NCI-H2196 (cell line): ENCODE results near the gene ADRB2.

Experiments used
- DNase-seq: peaks from one replicate; lab custom pipeline; 2025; ENCODE audit not compliant: unreplicated experiment; lab: John Stamatoyannopoulos, UW

Gene ADRB2

DNA sequence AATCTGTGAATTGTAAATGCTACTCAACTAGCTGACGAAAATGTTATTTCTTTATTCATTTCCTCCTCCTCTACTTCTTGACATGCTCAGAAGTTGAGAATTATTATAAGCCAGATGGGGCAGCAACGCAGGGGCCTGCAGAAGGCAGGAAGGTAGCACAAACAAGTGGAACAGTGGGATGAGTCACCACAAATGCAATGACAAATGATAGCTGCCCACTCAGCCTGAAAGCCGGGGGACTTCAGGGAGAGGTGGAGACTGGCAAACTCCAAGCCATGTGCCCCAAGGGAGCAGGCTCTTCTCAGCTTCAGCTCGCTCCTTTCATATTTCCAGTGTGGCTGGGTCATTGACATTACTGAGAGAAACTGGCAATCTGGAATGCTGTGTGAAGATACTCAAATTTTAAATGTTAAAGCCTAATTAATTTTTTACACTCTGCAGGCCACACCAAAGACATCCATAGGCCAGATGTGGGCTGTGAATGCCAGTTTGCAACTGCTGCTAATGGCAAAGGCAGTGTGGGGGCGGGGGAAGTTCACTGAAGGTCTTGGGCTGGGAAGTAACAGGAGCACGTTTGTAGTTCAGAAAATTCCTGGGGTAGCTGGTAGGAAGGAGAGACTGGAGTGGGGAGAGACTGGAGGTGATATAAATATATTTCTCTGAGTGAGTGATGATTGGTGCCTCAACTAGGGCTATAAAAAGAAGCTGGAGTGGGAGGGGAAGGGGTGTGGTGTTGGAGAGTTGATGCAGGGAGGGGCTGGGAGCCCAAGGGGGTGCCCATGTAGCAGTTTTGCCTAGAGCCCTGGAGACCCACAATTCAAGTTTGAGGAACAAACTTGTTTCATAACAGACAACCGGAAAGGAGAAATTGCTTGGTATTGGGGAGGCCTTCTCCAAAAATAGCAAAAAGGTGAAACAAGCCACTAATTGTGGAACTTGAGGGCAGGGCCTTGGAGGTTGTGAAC, 20.8 kb upstream of the ADRB2 start:
- DNase-seq = no peak

DNA sequence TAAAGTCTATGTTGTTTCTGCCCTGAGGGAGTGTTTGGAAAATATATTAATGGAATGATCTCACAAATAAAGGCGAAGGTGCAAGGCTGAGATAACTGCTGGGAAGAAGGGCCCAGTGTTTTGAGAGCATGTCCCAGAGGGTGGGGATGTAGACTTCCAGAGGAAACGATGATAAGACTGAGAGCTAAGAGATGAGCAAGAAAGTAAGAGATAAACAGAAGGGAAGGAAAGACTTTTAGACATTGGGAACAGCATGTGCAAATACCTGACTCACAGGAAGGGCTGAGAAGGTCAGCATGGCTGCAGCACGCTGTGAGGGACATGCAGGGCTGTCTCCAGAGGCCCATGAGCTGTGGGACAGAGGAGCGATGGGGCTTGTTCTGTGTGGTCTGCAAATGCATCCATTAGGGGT, 19.9 kb upstream of the ADRB2 start:
- no peak for DNase-seq

DNA sequence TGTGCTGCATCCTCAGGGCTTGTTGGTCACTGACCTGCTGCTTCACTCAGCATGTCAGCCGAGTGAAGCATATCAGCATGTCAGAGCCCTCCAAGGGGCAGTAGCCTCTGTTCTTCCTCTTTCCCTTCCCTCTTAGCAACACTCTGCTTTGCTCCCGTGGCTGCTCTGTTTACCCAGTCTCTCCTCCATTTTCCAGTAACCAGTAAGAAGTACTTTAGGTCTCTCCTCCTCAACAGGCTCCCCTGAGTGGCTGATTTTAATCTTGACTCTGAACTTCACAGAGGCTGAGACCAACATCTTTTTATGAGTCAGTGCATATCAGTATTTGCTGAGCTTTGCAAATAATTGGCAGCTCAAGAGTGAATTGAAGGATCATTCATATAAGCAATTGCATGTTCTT, 18.6 kb upstream of the ADRB2 start:
- DNase-seq = no peak

DNA sequence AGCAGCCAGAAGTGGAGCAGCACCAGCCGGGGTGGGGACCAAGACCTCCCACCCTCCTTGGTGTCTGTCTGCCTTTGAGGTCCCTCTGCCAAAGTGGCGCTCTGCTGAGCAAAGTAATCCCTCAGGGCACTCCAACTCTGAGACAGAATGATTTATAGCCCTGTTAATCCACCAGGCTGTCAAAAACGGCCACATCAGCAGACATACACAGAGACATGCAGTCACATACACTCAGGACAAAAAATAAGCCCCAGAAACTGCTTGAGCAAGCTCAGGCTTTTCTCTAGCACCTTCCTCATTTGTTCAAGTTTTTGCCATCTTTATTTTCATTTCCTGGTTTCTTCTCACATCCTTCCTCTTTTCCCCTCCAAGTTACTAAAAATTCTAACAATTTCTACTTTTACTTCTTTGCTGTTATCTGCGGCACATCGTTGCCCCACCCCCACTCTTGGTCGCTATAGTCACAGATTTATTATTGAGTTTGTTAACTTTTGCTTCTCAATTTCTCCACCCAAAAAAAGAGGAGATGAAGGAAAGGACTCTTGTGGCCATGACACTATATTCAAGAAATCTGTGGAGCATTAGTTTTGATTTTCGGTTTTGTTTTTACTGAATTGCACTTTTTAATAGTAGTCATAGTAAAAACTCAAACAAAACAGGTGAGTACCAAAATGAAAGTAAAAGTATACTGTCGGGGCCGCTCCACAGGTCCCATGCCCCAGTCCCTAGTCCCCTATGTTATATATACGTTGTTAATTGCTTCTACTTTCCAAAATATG, 17.4 kb upstream of the ADRB2 start:
- DNase-seq = no peak

DNA sequence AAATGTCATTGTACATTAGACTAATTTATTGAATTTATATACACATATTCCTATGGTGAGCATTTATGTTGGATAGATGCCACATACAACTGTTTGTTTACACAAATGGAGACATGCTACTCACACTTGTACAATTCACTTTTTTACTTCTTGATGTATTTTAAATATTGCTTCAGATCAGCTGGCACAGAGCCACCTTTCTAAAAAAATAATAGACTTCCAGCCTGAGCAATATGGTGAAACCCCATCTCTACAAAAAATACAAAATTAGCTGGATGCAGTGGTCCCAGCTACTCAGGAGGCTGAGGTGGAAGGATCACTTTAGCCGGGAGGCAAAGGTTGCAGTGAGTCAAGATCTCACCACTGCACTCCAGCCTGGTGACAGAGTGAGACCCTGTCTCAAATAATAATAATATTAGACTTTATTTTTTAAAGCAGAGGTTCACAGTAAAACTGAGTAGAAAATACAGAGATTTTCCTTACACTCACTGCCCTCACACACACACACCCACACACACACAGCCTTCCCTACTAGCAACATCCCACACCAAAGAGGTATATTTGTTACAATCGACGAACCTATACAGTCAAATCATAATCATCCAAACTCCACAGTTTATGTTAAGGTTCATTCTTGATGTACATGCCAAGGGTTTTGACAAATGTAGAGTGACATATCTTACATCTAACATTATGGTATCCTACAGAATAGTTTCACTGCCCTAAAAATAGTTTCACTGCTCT, 16.5 kb upstream of the ADRB2 start:
- no peak for DNase-seq

DNA sequence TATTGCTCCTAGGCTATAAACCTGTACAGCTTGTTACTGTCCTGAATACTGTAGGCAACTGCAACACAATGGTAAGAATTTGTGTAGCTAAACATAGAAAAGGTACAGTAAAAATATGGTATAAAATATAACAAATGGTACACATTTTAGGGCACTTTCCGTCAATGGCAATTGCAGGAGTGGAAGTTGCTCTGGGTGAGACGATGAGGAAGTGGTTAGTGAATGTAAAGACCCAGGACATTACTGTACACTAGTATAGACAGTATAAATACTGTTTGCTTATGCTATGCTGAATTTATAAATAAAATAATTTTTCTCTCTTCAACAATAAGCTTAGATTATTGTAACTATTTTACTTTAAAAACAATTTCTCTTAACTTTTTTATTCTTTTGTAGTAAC, 15.6 kb upstream of the ADRB2 start:
- no peak for DNase-seq

DNA sequence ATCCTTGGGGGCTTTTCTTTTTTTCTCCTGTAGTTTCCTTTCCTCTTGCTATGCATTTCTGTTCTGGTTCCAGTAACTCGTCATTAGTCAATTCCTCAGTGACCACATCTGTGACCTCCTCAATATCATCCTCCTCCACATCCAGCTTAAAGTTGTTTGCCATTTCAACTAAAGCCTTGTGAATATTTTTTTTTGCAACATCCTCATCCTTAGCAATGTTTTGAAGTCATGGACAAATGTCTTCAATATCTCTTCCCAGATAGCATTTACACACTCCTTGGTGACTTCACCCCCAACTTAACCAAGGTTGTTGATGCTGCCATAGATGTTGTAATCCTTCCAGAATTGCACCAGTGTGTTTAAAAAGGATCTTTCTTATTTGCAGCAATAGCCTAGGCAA, 14.7 kb upstream of the ADRB2 start:
- no peak for DNase-seq

DNA sequence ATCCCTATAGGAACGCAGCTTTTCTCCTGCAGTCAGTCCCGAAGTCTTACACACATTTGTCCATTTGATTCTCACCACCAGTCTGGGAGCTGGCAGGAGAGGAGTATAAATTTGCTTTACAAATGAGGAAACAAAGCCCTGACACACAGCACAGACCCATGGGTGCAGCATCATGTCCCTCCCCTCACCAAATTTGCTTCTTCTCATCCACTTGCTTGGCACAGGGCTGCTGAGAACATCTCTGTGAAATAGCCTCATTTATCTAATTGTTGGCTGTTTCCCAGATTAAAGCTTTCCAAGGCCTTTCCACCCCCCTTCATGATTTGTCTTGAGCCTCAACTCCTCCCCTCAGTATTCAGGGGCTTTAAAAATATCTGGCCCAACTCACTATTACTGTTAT, 11.3 kb upstream of the ADRB2 start:
- DNase-seq = no peak

DNA sequence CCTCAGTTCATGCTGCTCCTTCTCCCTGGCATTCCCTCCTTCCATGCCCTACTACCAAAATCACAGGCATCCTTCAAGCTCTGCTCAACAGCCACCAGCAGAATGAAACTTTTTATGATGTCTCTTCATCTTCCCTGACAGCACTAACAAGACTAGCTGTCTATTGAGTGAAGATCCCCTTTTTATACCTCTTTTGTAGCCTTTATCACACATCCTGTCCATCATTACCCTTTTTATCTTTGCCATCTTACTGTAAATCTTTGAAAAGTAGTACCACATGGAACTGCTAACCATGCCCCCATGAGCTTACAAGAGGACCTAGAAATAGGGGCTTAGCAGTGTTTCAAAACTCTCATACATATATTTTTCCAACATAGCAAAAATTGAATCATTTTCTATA, 10.8 kb upstream of the ADRB2 start:
- no peak for DNase-seq

DNA sequence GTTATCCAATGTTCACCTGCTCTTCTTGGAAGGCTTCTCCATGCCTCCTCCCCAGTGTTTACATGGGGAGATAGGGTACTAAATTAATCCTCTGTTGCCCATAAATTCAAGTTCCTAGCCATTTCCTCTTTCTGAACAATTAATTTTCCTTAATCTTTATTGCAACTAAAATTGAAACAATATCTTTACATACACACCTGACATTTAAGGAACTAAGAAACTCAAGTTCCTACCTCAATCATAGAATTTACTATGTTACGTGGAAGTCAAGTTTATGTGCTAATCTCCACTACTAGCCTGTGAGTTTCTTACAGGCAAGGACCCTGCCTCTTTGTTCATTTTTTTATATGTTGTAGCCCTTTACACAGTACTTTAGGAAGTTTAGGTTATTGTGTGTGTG, 10.1 kb upstream of the ADRB2 start:
- no peak for DNase-seq

DNA sequence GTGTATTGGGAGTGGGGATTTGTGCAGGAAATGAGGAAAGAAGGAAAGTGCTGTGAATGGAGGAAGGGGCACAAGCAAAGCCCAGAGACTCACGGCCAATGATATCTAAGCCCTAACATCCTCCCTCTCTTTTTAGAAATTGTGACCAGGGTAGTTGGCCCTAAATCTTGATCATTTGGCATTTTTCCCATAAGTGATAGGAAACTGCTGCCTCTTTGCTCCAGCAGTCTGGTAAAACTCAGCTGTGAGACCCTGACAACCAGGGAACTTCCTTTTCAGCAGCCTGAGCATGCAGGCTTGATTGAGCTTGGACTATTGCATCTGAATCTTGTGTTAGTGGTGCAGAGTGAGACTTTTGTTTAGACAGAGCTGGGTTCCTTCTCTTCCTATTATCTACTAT, 9.6 kb upstream of the ADRB2 start:
- DNase-seq = no peak

DNA sequence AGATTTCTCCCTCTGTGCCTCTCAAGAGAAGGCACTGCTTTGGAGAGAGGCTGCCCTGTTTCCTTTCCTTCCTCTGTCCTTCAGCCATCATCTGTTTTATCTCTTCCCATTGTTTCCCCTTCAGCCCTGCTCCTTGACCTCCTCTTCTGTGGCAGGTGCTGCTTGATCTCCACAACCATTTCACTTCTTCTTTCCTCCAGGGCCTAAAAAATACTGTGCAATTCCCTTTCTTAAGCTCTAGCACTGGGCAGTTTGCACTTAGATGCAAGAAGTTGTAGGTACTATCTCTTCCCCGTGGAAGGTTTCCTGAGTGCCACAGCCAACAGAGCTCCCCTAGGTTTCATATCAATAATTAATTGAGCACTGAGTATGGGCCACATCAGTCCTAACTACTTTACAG, 8.8 kb upstream of the ADRB2 start:
- no peak for DNase-seq

DNA sequence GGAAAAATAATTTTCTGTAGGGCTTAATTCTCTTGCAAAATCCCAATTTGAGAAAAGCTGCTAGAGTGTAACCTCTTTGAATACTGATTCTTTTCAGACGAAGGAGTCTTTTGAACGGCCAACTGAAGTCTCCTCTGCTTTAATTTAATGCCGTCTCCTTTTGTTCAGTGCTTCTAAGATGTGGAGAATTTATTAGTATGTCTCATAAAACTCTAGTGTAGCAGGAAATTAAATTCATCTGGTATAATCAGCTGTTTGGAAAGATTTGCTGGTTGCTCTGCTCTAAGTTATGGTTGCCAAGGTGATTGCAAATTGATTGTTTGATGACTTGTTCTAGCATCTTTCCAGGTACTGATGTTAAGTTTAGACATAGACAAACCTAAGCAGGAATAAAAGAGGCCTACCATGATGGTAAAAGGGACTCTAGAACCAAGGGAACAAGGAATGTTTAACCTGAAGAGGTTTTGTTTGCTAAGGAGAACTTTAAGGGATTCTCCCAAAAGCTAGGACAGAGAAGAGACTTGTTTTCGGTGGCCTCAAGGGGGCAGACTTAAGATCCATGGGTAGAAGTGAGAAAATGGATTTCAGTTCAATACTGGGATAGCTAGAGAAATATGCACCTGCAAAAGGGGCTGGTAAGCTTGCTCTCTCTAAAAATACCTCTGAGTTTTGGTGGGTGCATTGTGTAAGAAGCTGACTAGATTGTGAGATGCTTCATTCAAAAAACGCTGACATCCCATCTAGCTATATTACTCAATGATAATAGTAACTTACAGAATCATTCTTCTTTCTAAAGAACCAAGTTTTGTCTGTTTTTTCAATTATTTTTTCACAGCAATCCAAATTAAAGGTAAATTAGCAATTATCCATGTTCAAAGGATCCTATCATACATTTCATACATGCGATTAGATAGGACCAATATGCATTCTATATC, 5.7 kb upstream of the ADRB2 start:
- no peak for DNase-seq

DNA sequence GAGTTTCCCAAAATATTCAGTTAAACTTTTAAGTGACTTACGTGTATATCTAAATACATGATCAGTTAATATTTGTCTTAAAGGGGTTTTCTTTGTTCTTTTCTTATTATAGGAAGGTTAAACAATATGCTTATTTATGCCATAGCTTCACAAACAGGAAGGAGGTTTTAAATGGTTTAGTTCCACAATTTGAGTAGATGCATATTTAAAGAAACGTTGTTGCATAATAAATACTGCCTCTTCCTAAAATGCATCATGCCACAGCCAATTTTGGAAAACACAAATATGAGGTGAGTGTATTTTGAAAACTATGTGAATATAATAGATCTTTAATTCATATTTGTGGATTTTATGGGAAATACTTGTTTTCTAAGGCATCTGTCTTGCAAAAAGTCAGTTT, 2.5 kb upstream of the ADRB2 start:
- no peak for DNase-seq

DNA sequence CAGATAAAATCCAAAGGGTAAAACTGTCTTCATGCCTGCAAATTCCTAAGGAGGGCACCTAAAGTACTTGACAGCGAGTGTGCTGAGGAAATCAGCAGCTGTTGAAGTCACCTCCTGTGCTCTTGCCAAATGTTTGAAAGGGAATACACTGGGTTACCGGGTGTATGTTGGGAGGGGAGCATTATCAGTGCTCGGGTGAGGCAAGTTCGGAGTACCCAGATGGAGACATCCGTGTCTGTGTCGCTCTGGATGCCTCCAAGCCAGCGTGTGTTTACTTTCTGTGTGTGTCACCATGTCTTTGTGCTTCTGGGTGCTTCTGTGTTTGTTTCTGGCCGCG, 727 bp upstream of the ADRB2 start:
- DNase-seq = peak; percentile 17

DNA sequence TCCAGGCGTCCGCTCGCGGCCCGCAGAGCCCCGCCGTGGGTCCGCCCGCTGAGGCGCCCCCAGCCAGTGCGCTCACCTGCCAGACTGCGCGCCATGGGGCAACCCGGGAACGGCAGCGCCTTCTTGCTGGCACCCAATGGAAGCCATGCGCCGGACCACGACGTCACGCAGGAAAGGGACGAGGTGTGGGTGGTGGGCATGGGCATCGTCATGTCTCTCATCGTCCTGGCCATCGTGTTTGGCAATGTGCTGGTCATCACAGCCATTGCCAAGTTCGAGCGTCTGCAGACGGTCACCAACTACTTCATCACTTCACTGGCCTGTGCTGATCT, 294 bp downstream of the ADRB2 start:
- no peak for DNase-seq

DNA sequence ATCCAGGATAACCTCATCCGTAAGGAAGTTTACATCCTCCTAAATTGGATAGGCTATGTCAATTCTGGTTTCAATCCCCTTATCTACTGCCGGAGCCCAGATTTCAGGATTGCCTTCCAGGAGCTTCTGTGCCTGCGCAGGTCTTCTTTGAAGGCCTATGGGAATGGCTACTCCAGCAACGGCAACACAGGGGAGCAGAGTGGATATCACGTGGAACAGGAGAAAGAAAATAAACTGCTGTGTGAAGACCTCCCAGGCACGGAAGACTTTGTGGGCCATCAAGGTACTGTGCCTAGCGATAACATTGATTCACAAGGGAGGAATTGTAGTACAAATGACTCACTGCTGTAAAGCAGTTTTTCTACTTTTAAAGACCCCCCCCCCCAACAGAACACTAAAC, 1.3 kb downstream of the ADRB2 start:
- no peak for DNase-seq

DNA sequence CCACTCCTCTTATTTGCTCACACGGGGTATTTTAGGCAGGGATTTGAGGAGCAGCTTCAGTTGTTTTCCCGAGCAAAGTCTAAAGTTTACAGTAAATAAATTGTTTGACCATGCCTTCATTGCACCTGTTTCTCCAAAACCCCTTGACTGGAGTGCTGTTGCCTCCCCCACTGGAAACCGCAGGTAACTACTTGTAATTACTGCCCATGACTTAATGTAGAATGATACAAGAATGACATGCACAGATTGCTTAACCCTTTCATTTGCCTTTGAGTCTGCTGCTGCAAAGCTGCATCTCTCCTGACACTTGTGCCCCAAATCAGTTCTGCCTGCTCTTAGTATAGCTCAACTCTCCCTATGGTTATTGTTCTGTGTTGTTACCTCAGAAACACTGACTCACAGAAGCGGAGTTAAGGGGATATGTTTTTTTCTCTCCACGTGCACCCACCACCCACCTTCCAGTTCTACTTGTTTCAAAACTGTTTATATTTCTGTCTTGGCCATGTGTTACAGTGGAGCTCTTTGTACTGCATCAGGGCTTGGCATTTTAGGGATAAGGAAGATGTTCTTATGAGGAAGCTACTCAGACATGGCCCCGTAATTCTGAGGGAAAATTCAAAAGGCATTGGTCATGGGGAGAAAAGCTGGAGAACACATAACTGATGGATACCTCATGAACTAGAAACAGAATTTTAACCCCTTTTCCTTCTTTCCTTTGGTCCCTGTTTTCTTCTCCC, 2.3 kb downstream of the ADRB2 start:
- DNase-seq = no peak

DNA sequence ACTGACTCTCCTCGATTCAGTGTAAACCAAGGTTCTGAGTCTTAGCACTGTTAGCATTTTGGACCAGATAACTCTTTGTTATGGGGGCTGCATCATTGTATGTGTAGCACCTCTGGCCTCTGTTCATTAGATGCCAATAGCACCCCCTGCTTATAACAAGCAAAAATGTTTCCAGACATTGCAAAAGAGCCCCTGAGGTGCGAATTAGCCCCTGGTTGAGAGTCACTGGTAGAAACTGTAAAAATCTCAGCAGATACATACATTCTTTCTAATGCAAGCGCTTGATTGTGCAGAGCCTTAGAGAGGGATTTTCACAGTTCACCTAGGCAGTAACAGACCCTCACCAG, 2.8 kb downstream of the ADRB2 start:
- no peak for DNase-seq

DNA sequence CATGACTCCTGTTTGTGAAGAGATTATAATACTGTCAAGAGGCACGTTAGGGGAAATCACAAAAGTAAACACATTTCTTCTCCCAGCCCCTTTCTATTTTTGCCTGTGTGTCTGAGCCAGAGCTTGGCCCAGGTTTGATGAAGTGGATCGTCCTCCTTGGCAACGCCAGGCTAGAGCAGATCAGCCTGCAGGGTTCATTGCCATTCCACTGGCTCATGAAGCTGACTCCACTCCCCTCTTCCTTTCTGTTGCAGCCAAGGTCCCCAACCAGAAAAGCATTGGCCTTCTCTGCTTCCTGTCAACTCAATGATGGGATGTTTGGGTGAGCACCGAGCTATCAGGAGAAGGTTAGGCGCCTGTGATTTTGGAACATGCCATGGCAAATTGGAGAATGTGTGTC, 3.3 kb downstream of the ADRB2 start:
- no peak for DNase-seq
